CD14-positive monocyte (primary cell): ENCODE results near the gene IL16. TPM values are rescaled to one million over a fixed set of nuclear protein-coding genes. Genes with fewer than 3 reads are reported as not detected.

Experiments used
- DNase-seq, 3 donors: peaks; one replicate each; pipeline ENCODE4 v3.0.0-alpha.2; 2011 to 2022
- H2AFZ ChIP-seq: 2 replicates; pipeline ENCODE4 v1.6.0; 2012; ENCODE audit warnings: mild to moderate bottlenecking, low read depth, low read length, inconsistent platforms; ENCODE audit not compliant: insufficient read depth, poor library complexity, severe bottlenecking
- H3K27ac ChIP-seq, 2 donors: 1 replicate in 1 of 2; 2 replicates in 1 of 2; pipeline ENCODE4 v1.5.1; 2012 to 2013; ENCODE audit warnings: low read length in 2 of 2, control low read depth in 1 of 2, inconsistent platforms in 1 of 2, low read depth in 1 of 2, mild to moderate bottlenecking in 1 of 2
- H3K27me3 ChIP-seq, 2 donors: one replicate each; pipeline versions ENCODE4 v1.6.0 to v1.6.1; 2011 to 2013; ENCODE audit warnings: low read length in 2 of 2; ENCODE audit not compliant: control insufficient read depth in 2 of 2, insufficient read depth in 2 of 2
- H3K36me3 ChIP-seq, 2 donors: replicated peaks in 1 of 2; 1 replicate in 1 of 2; 2 replicates in 1 of 2; pipeline versions ENCODE4 v1.5.1 to v1.6.1; 2012 to 2013; ENCODE audit warnings: low read length in 2 of 2, control low read depth in 1 of 2, inconsistent platforms in 1 of 2, mild to moderate bottlenecking in 1 of 2; ENCODE audit not compliant: insufficient read depth in 2 of 2, control insufficient read depth in 1 of 2
- H3K4me1 ChIP-seq, 2 donors: 1 replicate in 1 of 2; 2 replicates in 1 of 2; pipeline versions ENCODE4 v1.5.1 to v1.6.1; 2012 to 2013; ENCODE audit warnings: low read length in 2 of 2, control low read depth in 1 of 2, inconsistent platforms in 1 of 2, mild to moderate bottlenecking in 1 of 2, moderate library complexity in 1 of 2; ENCODE audit not compliant: insufficient read depth in 2 of 2, control insufficient read depth in 1 of 2
- H3K4me2 ChIP-seq: replicated peaks from 2 replicates; pipeline ENCODE3; 2012; ENCODE audit warnings: low read length, moderate library complexity, mild to moderate bottlenecking; ENCODE audit not compliant: poor library complexity, severe bottlenecking; ENCODE audit errors: extremely low read depth
- H3K4me3 ChIP-seq, 3 experiments: fragments of 200-600 bp in 1 of 3; sonication (generic) in 1 of 3; replicated peaks in 1 of 3; 1 replicate in 2 of 3; 2 replicates in 1 of 3; pipeline ENCODE4 v1.5.1; 2011 to 2013; ENCODE audit warnings: low read length in 3 of 3, mild to moderate bottlenecking in 3 of 3, control low read depth in 2 of 3, low read depth in 2 of 3, inconsistent platforms in 1 of 3, moderate library complexity in 1 of 3
- H3K79me2 ChIP-seq: 2 replicates; pipeline ENCODE4 v1.6.0; 2012; ENCODE audit warnings: mild to moderate bottlenecking, control low read depth, inconsistent platforms, low read length, moderate library complexity; ENCODE audit not compliant: insufficient read depth
- H3K9ac ChIP-seq: 2 replicates; pipeline ENCODE4 v1.6.0; 2017; ENCODE audit warnings: low read length, mild to moderate bottlenecking; ENCODE audit not compliant: insufficient read depth, poor library complexity, severe bottlenecking
- H3K9me3 ChIP-seq, 2 donors: replicated peaks in 1 of 2; 1 replicate in 1 of 2; 2 replicates in 1 of 2; pipeline versions ENCODE4 v1.5.1 to v1.6.1; 2012 to 2013; ENCODE audit warnings: low read length in 2 of 2, control low read depth in 1 of 2; ENCODE audit not compliant: control insufficient read depth in 1 of 2, insufficient read depth in 1 of 2
- H4K20me1 ChIP-seq: 2 replicates; pipeline ENCODE4 v1.6.0; 2012; ENCODE audit warnings: mild to moderate bottlenecking, low read length, control low read depth, moderate library complexity; ENCODE audit not compliant: insufficient read depth
- H3K27ac Mint-ChIP-seq, 7 donors: one replicate each; pipeline ENCODE4 v1.8.0; 2020; ENCODE audit warnings: mild to moderate bottlenecking in 7 of 7, mixed read lengths in 7 of 7, moderate library complexity in 6 of 7, inconsistent platforms in 2 of 7
- H3K27me3 Mint-ChIP-seq, 3 donors: one replicate each; pipeline ENCODE4 v1.8.0; 2021 to 2022; ENCODE audit warnings: low read depth in 3 of 3, mild to moderate bottlenecking in 3 of 3, mixed read lengths in 3 of 3, moderate library complexity in 3 of 3, inconsistent platforms in 1 of 3
- H3K36me3 Mint-ChIP-seq, 2 donors: one replicate each; pipeline ENCODE4 v1.8.0; 2020; ENCODE audit warnings: mixed read lengths in 2 of 2, inconsistent platforms in 1 of 2, mild to moderate bottlenecking in 1 of 2
- H3K4me1 Mint-ChIP-seq: one replicate; pipeline ENCODE4 v1.8.0; 2020; ENCODE audit warnings: mild to moderate bottlenecking, mixed read lengths
- H3K4me3 Mint-ChIP-seq, 2 donors: one replicate each; pipeline ENCODE4 v1.8.0; 2020; ENCODE audit warnings: mild to moderate bottlenecking in 2 of 2, mixed read lengths in 2 of 2, moderate library complexity in 1 of 2
- H3K9me3 Mint-ChIP-seq, 7 donors: one replicate each; pipeline ENCODE4 v1.8.0; 2020 to 2022; ENCODE audit warnings: mixed read lengths in 7 of 7, mild to moderate bottlenecking in 6 of 7, moderate library complexity in 6 of 7, inconsistent platforms in 2 of 7
- CTCF ChIP-seq: fragments of 200-600 bp; IDR thresholded peaks from one replicate; pipeline ENCODE4 v1.8.0; 2022; ENCODE audit warnings: antibody characterized with exemption, mild to moderate bottlenecking
- WGBS: methylation state at CpG from one replicate; pipeline ENCODE4 v1.1.5; 2013; ENCODE audit warnings: missing lambda C conversion rate; ENCODE audit not compliant: insufficient coverage; 5-methylcytosine and 5-hydroxymethylcytosine counted together
- intact Hi-C, 2 donors: fragments of 100-400 bp; cut with micrococcal nuclease; formaldehyde crosslinking; loops; one replicate each; pipeline versions ENCODE4 v1.15.0 to v1.15.1; 2023
- polyA plus RNA-seq, 3 donors: library from polyadenylated mRNA; depleted of rRNA in 1 of 3; unstranded in 2 of 3; stranded (reverse) in 1 of 3; fragments of 300-500 nt in 2 of 3; fragments of >200 nt in 1 of 3; fragmentation: Illumina TruSeq in 2 of 3; gene quantifications; 1 replicate in 2 of 3; 2 replicates in 1 of 3; pipeline ENCODE4 v1.2.3, GENCODE V29; 2012 to 2021

Gene IL16
- polyA plus RNA-seq, 3 donors, result 64.8 to 95.1 (median 71.5) TPM

GRCh38 chr15:81239190-81239589 is 42.5 kb downstream of the IL16 start:
- H4K20me1 ChIP-seq, result no peaks in the 10 kb centered on the region
- peaks cover 4 to 11% of the 10 kb centered on the region in 2 donors for H3K9me3 ChIP-seq
- intact Hi-C loops, result no loop called here
- no peak overlapping the region for H3K4me2 ChIP-seq
- Mint-ChIP-seq H3K9me3 (peaks cover 4 to 20% (median 11%) of the 10 kb centered on the region in 7 donors), H3K27ac (no peak overlapping the region), H3K4me3 (no peak overlapping the region), H3K27me3 (peaks cover 0 to 2% (median 1%) of the 10 kb centered on the region in 3 donors), H3K36me3 (no peaks in the 10 kb centered on the region), H3K4me1 (no peaks in the 10 kb centered on the region)
- no peak overlapping the region for H2AFZ ChIP-seq
- DNase-seq, result no peak
- TF ChIP-seq CTCF, result no peak
- H3K4me3 ChIP-seq, result no peak overlapping the region
- H3K36me3 ChIP-seq, result no peaks in the 10 kb centered on the region
- H3K27ac ChIP-seq, result no peak overlapping the region
- no peak overlapping the region for H3K9ac ChIP-seq
- no peaks in the 10 kb centered on the region for H3K79me2 ChIP-seq
- H3K4me1 ChIP-seq, result no peaks in the 10 kb centered on the region
- no peaks in the 10 kb centered on the region for H3K27me3 ChIP-seq

DNA sequence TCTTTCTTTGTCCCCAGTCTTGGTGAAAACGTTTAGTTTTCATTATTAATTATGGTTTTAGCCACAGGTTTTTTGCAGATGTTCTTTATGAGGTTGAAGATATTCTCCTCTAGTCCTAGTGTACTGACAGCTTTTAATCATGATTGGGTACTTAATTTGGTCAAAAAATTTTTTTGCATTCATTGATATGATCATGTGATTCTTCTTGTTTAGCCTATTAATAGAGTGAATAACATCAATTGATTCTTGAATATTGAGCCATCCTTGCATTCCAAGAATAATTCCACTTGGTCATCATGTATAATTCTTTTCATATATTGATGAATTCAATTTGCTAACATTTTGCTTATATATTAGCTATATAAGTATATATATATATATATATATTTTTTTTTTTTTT is 46.1 kb downstream of the IL16 start:
- H3K9me3 ChIP-seq, result peaks cover 4 to 11% of the 10 kb centered on the region in 2 donors
- Mint-ChIP-seq H3K4me1 (no peaks in the 10 kb centered on the region), H3K27ac (no peak overlapping the region), H3K27me3 (peaks cover 0 to 2% (median 0%) of the 10 kb centered on the region in 3 donors), H3K36me3 (no peaks in the 10 kb centered on the region), H3K9me3 (peaks cover 7 to 24% (median 13%) of the 10 kb centered on the region in 7 donors), H3K4me3 (no peak overlapping the region)
- no peak overlapping the region for H3K27ac ChIP-seq
- H3K4me1 ChIP-seq, result no peaks in the 10 kb centered on the region
- no peak overlapping the region for H3K9ac ChIP-seq
- no peaks in the 10 kb centered on the region for H3K27me3 ChIP-seq
- H2AFZ ChIP-seq, result no peak overlapping the region
- no peak overlapping the region for H3K4me2 ChIP-seq
- no peaks in the 10 kb centered on the region for H3K79me2 ChIP-seq
- no peak for TF ChIP-seq CTCF
- intact Hi-C loops, result no loop called here
- no peaks in the 10 kb centered on the region for H4K20me1 ChIP-seq
- no peak overlapping the region for H3K4me3 ChIP-seq
- no peaks in the 10 kb centered on the region for H3K36me3 ChIP-seq
- WGBS, result no CpG with 5 or more reads among the region's 1 CpG
- no peak for DNase-seq
